ENCODE measurements around the gene RPL12. TPM values are rescaled to one million over a fixed set of nuclear protein-coding genes. Genes with fewer than 3 reads are reported as not detected.

RPL12 gene
- 1,000 to 10,000 TPM; 2,018 to 3,950 (median 3,023) TPM for polyA plus RNA-seq
- long read RNA-seq, donor 1, transcript RPL12-202 (2 exons, 344 nt) = minor isoform, 13 of 9,537 reads
- long read RNA-seq, donor 1, transcript RPL12-201 (7 exons, 633 nt) = major isoform, 4,037 of 9,537 reads
- long read RNA-seq, donor 1, transcript RPL12-203 (4 exons, 2,275 nt) = minor isoform, 1,115 of 9,537 reads
- long read RNA-seq, donor 1, transcript RPL12-204 (7 exons, 864 nt) = minor isoform, 22 of 9,537 reads
- long read RNA-seq, donor 1, partial matches to known transcripts = 3,925 of 9,537 reads
- long read RNA-seq, donor 1, other reads (novel, unspliced or antisense) = 425 of 9,537 reads
- long read RNA-seq, donor 2, transcript RPL12-201 (7 exons, 633 nt) = major isoform, 883 of 1,958 reads
- long read RNA-seq, donor 2, transcript RPL12-204 (7 exons, 864 nt) = minor isoform, 10 of 1,958 reads
- long read RNA-seq, donor 2, transcript RPL12-203 (4 exons, 2,275 nt) = minor isoform, 257 of 1,958 reads
- long read RNA-seq, donor 2, partial matches to known transcripts = 756 of 1,958 reads
- long read RNA-seq, donor 2, other reads (novel, unspliced or antisense) = 49 of 1,958 reads
- long read RNA-seq, donor 3, transcript RPL12-203 (4 exons, 2,275 nt) = minor isoform, 398 of 2,667 reads
- long read RNA-seq, donor 3, transcript RPL12-201 (7 exons, 633 nt) = major isoform, 841 of 2,667 reads
- long read RNA-seq, donor 3, transcript RPL12-204 (7 exons, 864 nt) = minor isoform, 20 of 2,667 reads
- long read RNA-seq, donor 3, transcript RPL12-202 (2 exons, 344 nt) = minor isoform, 8 of 2,667 reads
- long read RNA-seq, donor 3, partial matches to known transcripts = 1,335 of 2,667 reads
- long read RNA-seq, donor 3, other reads (novel, unspliced or antisense) = 64 of 2,667 reads
- long read RNA-seq, donor 4, transcript RPL12-203 (4 exons, 2,275 nt) = minor isoform, 23 of 112 reads
- long read RNA-seq, donor 4, transcript RPL12-201 (7 exons, 633 nt) = major isoform, 41 of 112 reads
- long read RNA-seq, donor 4, partial matches to known transcripts = 45 of 112 reads
- long read RNA-seq, donor 4, other reads (novel, unspliced or antisense) = 0 of 112 reads
- long read RNA-seq, donor 5, transcript RPL12-203 (4 exons, 2,275 nt) = minor isoform, 174 of 1,548 reads
- long read RNA-seq, donor 5, transcript RPL12-201 (7 exons, 633 nt) = major isoform, 453 of 1,548 reads
- long read RNA-seq, donor 5, partial matches to known transcripts = 902 of 1,548 reads
- long read RNA-seq, donor 5, other reads (novel, unspliced or antisense) = 12 of 1,548 reads
- long read RNA-seq, donor 6, transcript RPL12-201 (7 exons, 633 nt) = major isoform, 1,574 of 3,839 reads
- long read RNA-seq, donor 6, transcript RPL12-203 (4 exons, 2,275 nt) = minor isoform, 599 of 3,839 reads
- long read RNA-seq, donor 6, transcript RPL12-202 (2 exons, 344 nt) = minor isoform, 8 of 3,839 reads
- long read RNA-seq, donor 6, transcript RPL12-204 (7 exons, 864 nt) = minor isoform, 15 of 3,839 reads
- long read RNA-seq, donor 6, partial matches to known transcripts = 1,568 of 3,839 reads
- long read RNA-seq, donor 6, other reads (novel, unspliced or antisense) = 75 of 3,839 reads
- long read RNA-seq, donor 7 = 0 reads
- long read RNA-seq, donor 8, transcript RPL12-203 (4 exons, 2,275 nt) = minor isoform, 61 of 428 reads
- long read RNA-seq, donor 8, transcript RPL12-201 (7 exons, 633 nt) = major isoform, 209 of 428 reads
- long read RNA-seq, donor 8, partial matches to known transcripts = 157 of 428 reads
- long read RNA-seq, donor 8, other reads (novel, unspliced or antisense) = 0 of 428 reads
- long read RNA-seq, donor 9, transcript RPL12-203 (4 exons, 2,275 nt) = minor isoform, 155 of 973 reads
- long read RNA-seq, donor 9, transcript RPL12-201 (7 exons, 633 nt) = major isoform, 411 of 973 reads
- long read RNA-seq, donor 9, partial matches to known transcripts = 379 of 973 reads
- long read RNA-seq, donor 9, other reads (novel, unspliced or antisense) = 24 of 973 reads
- long read RNA-seq, donor 10, transcript RPL12-201 (7 exons, 633 nt) = major isoform, 1,712 of 3,742 reads
- long read RNA-seq, donor 10, transcript RPL12-203 (4 exons, 2,275 nt) = minor isoform, 356 of 3,742 reads
- long read RNA-seq, donor 10, transcript RPL12-202 (2 exons, 344 nt) = minor isoform, 6 of 3,742 reads
- long read RNA-seq, donor 10, transcript RPL12-204 (7 exons, 864 nt) = minor isoform, 7 of 3,742 reads
- long read RNA-seq, donor 10, partial matches to known transcripts = 1,554 of 3,742 reads
- long read RNA-seq, donor 10, other reads (novel, unspliced or antisense) = 107 of 3,742 reads

DNA sequence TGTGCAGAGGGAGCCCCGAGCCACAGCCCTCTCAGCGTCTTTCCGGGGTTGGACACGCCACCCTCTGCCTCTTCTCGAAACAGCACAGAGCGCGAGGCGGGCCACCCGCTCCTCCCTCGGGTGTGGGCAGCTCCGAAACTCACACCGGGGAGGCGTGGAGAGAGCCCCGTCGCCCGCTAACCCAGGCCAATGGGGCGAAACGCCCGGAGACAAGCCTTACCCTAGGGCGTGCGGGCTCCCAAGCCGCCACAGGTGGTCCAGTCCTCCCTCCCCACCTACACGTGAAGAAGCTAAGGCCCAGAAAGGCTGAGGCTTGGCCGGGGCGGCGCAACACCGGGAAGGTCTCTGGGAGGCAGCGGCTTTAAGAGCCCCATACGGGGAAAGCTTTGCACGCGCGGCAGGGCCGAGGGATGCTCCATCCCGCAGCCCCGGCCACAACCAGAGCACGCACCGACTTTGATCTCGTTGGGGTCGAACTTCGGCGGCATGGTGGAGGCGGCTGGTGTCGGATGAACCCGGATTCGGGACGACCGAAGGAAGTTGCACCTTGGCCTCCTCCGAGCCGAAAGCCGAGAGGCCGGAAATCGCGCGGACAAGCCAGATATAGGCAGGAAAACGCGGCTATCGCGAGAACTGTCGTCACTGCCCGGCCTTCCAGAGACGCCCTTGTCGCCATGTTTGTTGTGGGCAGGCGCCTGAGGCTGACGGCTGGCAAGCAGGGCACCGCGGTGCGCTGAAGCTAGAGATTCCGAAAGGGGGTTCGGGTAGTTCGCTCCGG is at the start of gene RPL12, which contains the start of gene LRSAM1:
Gene RPL12 (minus strand): TSS at position 577 of the 778 bp plus-strand sequence. CDS start 89 bp downstream, at position 488.
Gene LRSAM1 (plus strand): TSS at position 681 of the 778 bp plus-strand sequence. CDS start 3,018 bp downstream, outside the sequence.
- Histone ChIP-seq H3K27me3 (ENCODE audit: control insufficient read depth in 3 of 3, insufficient read depth in 3 of 3, low read length in 3 of 3) (no peaks in the 10 kb centered on the region), H3K4me1 (ENCODE audit: control insufficient read depth in 3 of 3, insufficient read depth in 2 of 3, low read depth in 1 of 3, low read length in 2 of 3) (peaks cover 3 to 20% (median 11%) of the 10 kb centered on the region in 3 donors), H3K9me3 (ENCODE audit: control insufficient read depth in 2 of 2, insufficient read depth in 1 of 2, low read depth in 1 of 2, low read length in 1 of 2) (no peaks in the 10 kb centered on the region), H3K27ac (ENCODE audit: low read depth in 1 of 3, low read length in 2 of 3) (peak within 1 kb of the TSS; percentile 92 to 97 (median 94)), H3K4me3 (ENCODE audit: low read depth in 1 of 3, low read length in 3 of 3) (peak within 1 kb of the TSS; percentile 80 to 93 (median 84)), H3K36me3 (ENCODE audit: control insufficient read depth in 3 of 3, insufficient read depth in 2 of 3, low read depth in 1 of 3, low read length in 3 of 3) (peaks cover 11 to 66% (median 17%) of the 10 kb centered on the region in 3 donors)
- FAIRE-seq = no peak
- peak; percentile 96 to 99 for DNase-seq
- 0 to 1% (median 1%) methylated on average over 67 to 71 of the region's 71 CpGs for WGBS, 3 donors

DNA sequence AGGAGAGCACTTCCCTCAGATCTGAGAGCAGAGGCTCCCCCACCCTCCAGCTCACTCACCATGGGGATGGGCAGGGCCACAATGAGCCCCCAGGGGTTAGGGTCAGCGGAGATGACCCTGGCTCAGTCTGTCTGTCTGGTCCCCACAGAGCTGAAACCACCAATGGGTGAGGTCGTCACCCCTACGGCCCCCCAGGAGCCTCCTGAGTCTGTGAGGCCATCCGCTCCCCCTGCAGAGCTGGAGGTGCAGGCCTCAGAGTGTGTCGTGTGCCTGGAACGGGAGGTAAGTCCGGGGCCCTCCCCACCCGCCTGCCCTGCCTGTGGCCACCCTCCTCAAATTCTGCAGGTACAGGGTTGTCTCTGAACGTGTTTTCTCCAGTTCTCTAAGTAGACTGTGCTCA is 49.7 kb upstream of the RPL12 start:
- peaks cover 0 to 2% (median 0%) of the 10 kb centered on the region in 3 donors for H3K4me1 ChIP-seq (ENCODE audit: control insufficient read depth in 3 of 3, insufficient read depth in 2 of 3, low read depth in 1 of 3, low read length in 2 of 3)
- peaks cover 4 to 77% (median 13%) of the 10 kb centered on the region in 3 donors for H3K36me3 ChIP-seq (ENCODE audit: control insufficient read depth in 3 of 3, insufficient read depth in 2 of 3, low read depth in 1 of 3, low read length in 3 of 3)
- H3K27me3 ChIP-seq (ENCODE audit: control insufficient read depth in 3 of 3, insufficient read depth in 3 of 3, low read length in 3 of 3) = no peaks in the 10 kb centered on the region
- no peaks in the 10 kb centered on the region for H3K9me3 ChIP-seq (ENCODE audit: control insufficient read depth in 2 of 2, insufficient read depth in 1 of 2, low read depth in 1 of 2, low read length in 1 of 2)
- FAIRE-seq = no peak
- H3K4me3 ChIP-seq (ENCODE audit: low read depth in 1 of 3, low read length in 3 of 3) = no peak overlapping the region
- DNase-seq = no peak
- WGBS, 3 donors = 86 to 94% (median 94%) methylated on average over 8 to 9 of the region's 9 CpGs
- H3K27ac ChIP-seq (ENCODE audit: low read depth in 1 of 3, low read length in 2 of 3) = no peak overlapping the region

DNA sequence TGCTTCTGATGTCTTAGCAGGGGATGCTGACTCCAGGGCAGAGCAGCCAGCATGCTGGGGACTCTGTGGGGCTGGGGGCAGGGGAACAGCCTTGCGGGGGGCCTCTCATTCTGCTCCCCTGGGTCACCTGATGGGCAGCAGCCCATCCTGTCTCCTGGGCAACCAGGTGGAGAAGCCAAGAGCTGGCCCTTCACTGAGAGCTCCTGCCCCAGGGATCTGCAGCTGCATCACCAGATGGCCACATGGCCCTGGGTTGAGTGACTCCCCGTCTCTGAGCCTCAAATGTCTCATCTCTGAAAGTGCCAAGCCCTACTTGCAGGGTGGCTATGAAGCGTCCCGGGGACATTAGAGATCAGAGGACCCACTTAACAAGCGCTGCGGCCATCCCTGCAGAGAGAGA is 49.2 kb upstream of the RPL12 start:
- WGBS, 3 donors = 87 to 92% (median 88%) methylated on average over 6 of the region's 6 CpGs
- no peak for FAIRE-seq
- peaks cover under 1 to 5% (median under 1%) of the 10 kb centered on the region in 3 donors for H3K4me1 ChIP-seq (ENCODE audit: control insufficient read depth in 3 of 3, insufficient read depth in 2 of 3, low read depth in 1 of 3, low read length in 2 of 3)
- H3K4me3 ChIP-seq (ENCODE audit: low read depth in 1 of 3, low read length in 3 of 3) = no peak overlapping the region
- H3K36me3 ChIP-seq (ENCODE audit: control insufficient read depth in 3 of 3, insufficient read depth in 2 of 3, low read depth in 1 of 3, low read length in 3 of 3) = peaks cover 4 to 77% (median 13%) of the 10 kb centered on the region in 3 donors
- no peaks in the 10 kb centered on the region for H3K9me3 ChIP-seq (ENCODE audit: control insufficient read depth in 2 of 2, insufficient read depth in 1 of 2, low read depth in 1 of 2, low read length in 1 of 2)
- DNase-seq = no peak
- H3K27me3 ChIP-seq (ENCODE audit: control insufficient read depth in 3 of 3, insufficient read depth in 3 of 3, low read length in 3 of 3) = no peaks in the 10 kb centered on the region
- no peak overlapping the region for H3K27ac ChIP-seq (ENCODE audit: low read depth in 1 of 3, low read length in 2 of 3)

GRCh38 chr9:127498298-127498697 is 47.1 kb upstream of the RPL12 start:
- no peak overlapping the region for H3K27ac ChIP-seq (ENCODE audit: low read depth in 1 of 3, low read length in 2 of 3)
- H3K36me3 ChIP-seq (ENCODE audit: control insufficient read depth in 3 of 3, insufficient read depth in 2 of 3, low read depth in 1 of 3, low read length in 3 of 3) = peaks cover 0 to 72% (median 10%) of the 10 kb centered on the region in 3 donors
- H3K4me1 ChIP-seq (ENCODE audit: control insufficient read depth in 3 of 3, insufficient read depth in 2 of 3, low read depth in 1 of 3, low read length in 2 of 3) = peaks cover 2 to 9% (median 2%) of the 10 kb centered on the region in 3 donors
- WGBS, 3 donors = 80 to 90% (median 83%) methylated on average over 5 of the region's 5 CpGs
- DNase-seq = no peak
- no peaks in the 10 kb centered on the region for H3K9me3 ChIP-seq (ENCODE audit: control insufficient read depth in 2 of 2, insufficient read depth in 1 of 2, low read depth in 1 of 2, low read length in 1 of 2)
- no peaks in the 10 kb centered on the region for H3K27me3 ChIP-seq (ENCODE audit: control insufficient read depth in 3 of 3, insufficient read depth in 3 of 3, low read length in 3 of 3)
- no peak overlapping the region for H3K4me3 ChIP-seq (ENCODE audit: low read depth in 1 of 3, low read length in 3 of 3)
- no peak for FAIRE-seq

GRCh38 chr9:127497656-127498290 is 46.6 kb upstream of the RPL12 start:
- Histone ChIP-seq H3K27me3 (ENCODE audit: control insufficient read depth in 3 of 3, insufficient read depth in 3 of 3, low read length in 3 of 3) (no peaks in the 10 kb centered on the region), H3K36me3 (ENCODE audit: control insufficient read depth in 3 of 3, insufficient read depth in 2 of 3, low read depth in 1 of 3, low read length in 3 of 3) (peaks cover 0 to 69% (median 9%) of the 10 kb centered on the region in 3 donors), H3K4me1 (ENCODE audit: control insufficient read depth in 3 of 3, insufficient read depth in 2 of 3, low read depth in 1 of 3, low read length in 2 of 3) (peaks cover 2 to 9% (median 2%) of the 10 kb centered on the region in 3 donors), H3K27ac (ENCODE audit: low read depth in 1 of 3, low read length in 2 of 3) (no peak overlapping the region), H3K4me3 (ENCODE audit: low read depth in 1 of 3, low read length in 3 of 3) (no peak overlapping the region), H3K9me3 (ENCODE audit: control insufficient read depth in 2 of 2, insufficient read depth in 1 of 2, low read depth in 1 of 2, low read length in 1 of 2) (no peaks in the 10 kb centered on the region)
- FAIRE-seq (no peak), DNase-seq (no peak)
- 92 to 95% (median 94%) methylated on average over 13 of the region's 13 CpGs for WGBS, 3 donors

DNA sequence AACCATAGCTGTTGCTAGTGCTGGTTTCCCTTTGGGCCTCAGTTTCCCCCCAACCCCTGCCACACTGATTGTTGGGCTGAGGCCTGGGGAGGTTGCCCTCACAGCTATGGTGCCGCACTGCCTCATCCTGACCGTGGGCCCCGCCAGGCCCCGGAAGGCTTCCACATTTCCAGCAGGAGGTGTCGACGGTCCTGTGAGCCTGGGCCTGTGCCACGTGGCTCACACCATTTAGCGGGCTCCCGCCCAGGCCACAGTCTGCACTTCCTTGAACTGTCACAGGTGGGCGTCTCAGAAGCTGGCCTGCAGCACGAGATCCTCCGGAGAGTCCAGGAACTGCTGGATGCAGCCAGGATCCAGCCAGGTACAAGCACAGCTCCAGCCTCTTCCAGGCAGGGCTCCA is 45.8 kb upstream of the RPL12 start:
- DNase-seq (no peak), FAIRE-seq (no peak)
- Histone ChIP-seq H3K36me3 (ENCODE audit: control insufficient read depth in 3 of 3, insufficient read depth in 2 of 3, low read depth in 1 of 3, low read length in 3 of 3) (peaks cover 0 to 71% (median 12%) of the 10 kb centered on the region in 3 donors), H3K9me3 (ENCODE audit: control insufficient read depth in 2 of 2, insufficient read depth in 1 of 2, low read depth in 1 of 2, low read length in 1 of 2) (no peaks in the 10 kb centered on the region), H3K4me3 (ENCODE audit: low read depth in 1 of 3, low read length in 3 of 3) (no peak overlapping the region), H3K4me1 (ENCODE audit: control insufficient read depth in 3 of 3, insufficient read depth in 2 of 3, low read depth in 1 of 3, low read length in 2 of 3) (peaks cover 2 to 9% (median 2%) of the 10 kb centered on the region in 3 donors), H3K27me3 (ENCODE audit: control insufficient read depth in 3 of 3, insufficient read depth in 3 of 3, low read length in 3 of 3) (no peaks in the 10 kb centered on the region), H3K27ac (ENCODE audit: low read depth in 1 of 3, low read length in 2 of 3) (no peak overlapping the region)
- WGBS, 3 donors = 90 to 94% (median 91%) methylated on average over 12 of the region's 12 CpGs
